Effector memory CD8-positive, alpha-beta T cell (primary cell): Measurements from ENCODE around the gene PREX1.

Source experiments
- ATAC-seq: fragments of 150-1000 bp; cut with Tn5 transposase; replicated peaks from 2 replicates; pipeline ENCODE4 v1.10.0; 2021; ENCODE audit warnings: mild to moderate bottlenecking, moderate library complexity
- DNase-seq, 3 experiments: peaks; one replicate each; pipeline ENCODE4 v3.0.0; 2021
- H3K27ac Mint-ChIP-seq, 2 donors: one replicate each; pipeline ENCODE4 v1.8.0; 2022; ENCODE audit warnings: mild to moderate bottlenecking in 2 of 2, mixed read lengths in 2 of 2, moderate library complexity in 2 of 2
- H3K27me3 Mint-ChIP-seq, 2 donors: one replicate each; pipeline ENCODE4 v1.8.0; 2022; ENCODE audit warnings: mixed read lengths in 2 of 2
- H3K36me3 Mint-ChIP-seq: one replicate; pipeline ENCODE4 v1.8.0; 2022; ENCODE audit warnings: mild to moderate bottlenecking, moderate library complexity, mixed read lengths; ENCODE audit not compliant: insufficient read depth
- H3K4me1 Mint-ChIP-seq, 2 donors: one replicate each; pipeline ENCODE4 v1.8.0; 2022; ENCODE audit warnings: low read depth in 2 of 2, mixed read lengths in 2 of 2
- H3K4me3 Mint-ChIP-seq, 2 donors: one replicate each; pipeline ENCODE4 v1.8.0; 2022; ENCODE audit warnings: mild to moderate bottlenecking in 2 of 2, mixed read lengths in 2 of 2, moderate library complexity in 2 of 2
- H3K9me3 Mint-ChIP-seq, 2 donors: one replicate each; pipeline ENCODE4 v1.8.0; 2022; ENCODE audit warnings: mixed read lengths in 2 of 2

PREX1 gene

GRCh38 chr20:48634641-48635040 is 193.2 kb downstream of the PREX1 start:
- no peaks in the 10 kb centered on the region for H3K9me3 Mint-ChIP-seq
- DNase-seq (no peak), ATAC-seq (no peak)
- peaks cover 82% of the 10 kb centered on the region for H3K36me3 Mint-ChIP-seq
- H3K27me3 Mint-ChIP-seq = no peaks in the 10 kb centered on the region
- H3K4me3 Mint-ChIP-seq = no peak overlapping the region
- H3K27ac Mint-ChIP-seq = peak overlapping the region; percentile 41 to 89
- peaks cover 16 to 23% of the 10 kb centered on the region in 2 donors for H3K4me1 Mint-ChIP-seq

GRCh38 chr20:48633620-48634257 is 194.1 kb downstream of the PREX1 start:
- Mint-ChIP-seq H3K4me1 (peaks cover 17 to 23% of the 10 kb centered on the region in 2 donors), H3K9me3 (no peaks in the 10 kb centered on the region), H3K36me3 (peaks cover 82% of the 10 kb centered on the region), H3K27me3 (no peaks in the 10 kb centered on the region), H3K27ac (peak overlapping the region; percentile 30 to 90), H3K4me3 (no peak overlapping the region)
- DNase-seq (no peak), ATAC-seq (no peak)

- Mint-ChIP-seq H3K9me3 (no peaks in the 10 kb centered on the region), H3K4me3 (peak overlapping the region in 1 of 2 donors; percentile 4), H3K27me3 (no peaks in the 10 kb centered on the region), H3K4me1 (peaks cover 17 to 22% of the 10 kb centered on the region in 2 donors), H3K27ac (peak overlapping the region; percentile 35 to 90), H3K36me3 (peaks cover 85% of the 10 kb centered on the region)
- DNase-seq (no peak), ATAC-seq (no peak)
Measured at GRCh38 chr20:48632825-48633619, 194.8 kb downstream of the PREX1 start.

GRCh38 chr20:48632017-48632824 is 195.6 kb downstream of the PREX1 start:
- Mint-ChIP-seq H3K4me3 (peak overlapping the region in 1 of 2 donors; percentile 4), H3K27me3 (no peaks in the 10 kb centered on the region), H3K27ac (peak overlapping the region; percentile 35 to 90), H3K36me3 (peaks cover 83% of the 10 kb centered on the region), H3K9me3 (no peaks in the 10 kb centered on the region), H3K4me1 (peaks cover 14 to 20% of the 10 kb centered on the region in 2 donors)
- DNase-seq = no peak
- peak; percentile 51 for ATAC-seq

GRCh38 chr20:48631114-48632016 is 196.4 kb downstream of the PREX1 start:
- Mint-ChIP-seq H3K27ac (peak overlapping the region in 1 of 2 donors; percentile 46), H3K4me3 (no peak overlapping the region), H3K4me1 (peaks cover 17 to 24% of the 10 kb centered on the region in 2 donors), H3K27me3 (no peaks in the 10 kb centered on the region), H3K9me3 (no peaks in the 10 kb centered on the region), H3K36me3 (peaks cover 87% of the 10 kb centered on the region)
- DNase-seq (no peak), ATAC-seq (no peak)

- DNase-seq (no peak), ATAC-seq (no peak)
- Mint-ChIP-seq H3K27ac (peak overlapping the region in 1 of 2 donors; percentile 78), H3K27me3 (no peaks in the 10 kb centered on the region), H3K4me3 (no peak overlapping the region), H3K4me1 (peaks cover 13 to 21% of the 10 kb centered on the region in 2 donors), H3K9me3 (no peaks in the 10 kb centered on the region), H3K36me3 (peaks cover 88% of the 10 kb centered on the region)
Measured at GRCh38 chr20:48630342-48631075, 197.3 kb downstream of the PREX1 start.

- no peaks in the 10 kb centered on the region for H3K27me3 Mint-ChIP-seq
- H3K9me3 Mint-ChIP-seq = no peaks in the 10 kb centered on the region
- ATAC-seq (no peak), DNase-seq (no peak)
- peak overlapping the region in 1 of 2 donors; percentile 33 for H3K4me3 Mint-ChIP-seq
- H3K36me3 Mint-ChIP-seq = peaks cover 89% of the 10 kb centered on the region
- H3K27ac Mint-ChIP-seq = peak overlapping the region; percentile 78 to 85
- H3K4me1 Mint-ChIP-seq = peaks cover 10 to 15% of the 10 kb centered on the region in 2 donors
Measured at GRCh38 chr20:48629960-48630315, 197.9 kb downstream of the PREX1 start.

GRCh38 chr20:48629069-48629959 is 198.5 kb downstream of the PREX1 start:
- H3K4me1 Mint-ChIP-seq = peaks cover 7 to 16% of the 10 kb centered on the region in 2 donors
- peak overlapping the region; percentile 78 to 85 for H3K27ac Mint-ChIP-seq
- no peaks in the 10 kb centered on the region for H3K9me3 Mint-ChIP-seq
- no peaks in the 10 kb centered on the region for H3K27me3 Mint-ChIP-seq
- ATAC-seq (no peak), DNase-seq (no peak)
- H3K4me3 Mint-ChIP-seq = peak overlapping the region in 1 of 2 donors; percentile 33
- H3K36me3 Mint-ChIP-seq = peaks cover 89% of the 10 kb centered on the region

- no peaks in the 10 kb centered on the region for H3K27me3 Mint-ChIP-seq
Measured at GRCh38 chr20:48627737-48628128, 200.1 kb downstream of the PREX1 start.

GRCh38 chr20:48626938-48627736 is 200.7 kb downstream of the PREX1 start:
- Mint-ChIP-seq H3K27me3 (no peaks in the 10 kb centered on the region), H3K27ac (peak overlapping the region; percentile 62 to 82), H3K4me1 (peaks cover 14 to 15% of the 10 kb centered on the region in 2 donors), H3K4me3 (peak overlapping the region in 1 of 2 donors; percentile 50), H3K9me3 (no peaks in the 10 kb centered on the region), H3K36me3 (peaks cover 92% of the 10 kb centered on the region)
- DNase-seq (no peak), ATAC-seq (no peak)

More at GRCh38 chr20:48627737-48628128, 200.1 kb downstream of the PREX1 start:
- H3K36me3 Mint-ChIP-seq = peaks cover 90% of the 10 kb centered on the region
- DNase-seq (no peak), ATAC-seq (no peak)
- H3K27ac Mint-ChIP-seq = peak overlapping the region in 1 of 2 donors; percentile 82
- H3K4me1 Mint-ChIP-seq = peaks cover 9% of the 10 kb centered on the region in 2 donors
- H3K4me3 Mint-ChIP-seq = no peak overlapping the region
- H3K9me3 Mint-ChIP-seq = no peaks in the 10 kb centered on the region
